Measurements from ENCODE around the gene CLEC1A.
"Not testable (repeated sequence)": the region's sequence is repeated elsewhere in the genome, so short reads cannot be mapped to it uniquely, and the experiment has no call there.

The CLEC1A gene

DNA sequence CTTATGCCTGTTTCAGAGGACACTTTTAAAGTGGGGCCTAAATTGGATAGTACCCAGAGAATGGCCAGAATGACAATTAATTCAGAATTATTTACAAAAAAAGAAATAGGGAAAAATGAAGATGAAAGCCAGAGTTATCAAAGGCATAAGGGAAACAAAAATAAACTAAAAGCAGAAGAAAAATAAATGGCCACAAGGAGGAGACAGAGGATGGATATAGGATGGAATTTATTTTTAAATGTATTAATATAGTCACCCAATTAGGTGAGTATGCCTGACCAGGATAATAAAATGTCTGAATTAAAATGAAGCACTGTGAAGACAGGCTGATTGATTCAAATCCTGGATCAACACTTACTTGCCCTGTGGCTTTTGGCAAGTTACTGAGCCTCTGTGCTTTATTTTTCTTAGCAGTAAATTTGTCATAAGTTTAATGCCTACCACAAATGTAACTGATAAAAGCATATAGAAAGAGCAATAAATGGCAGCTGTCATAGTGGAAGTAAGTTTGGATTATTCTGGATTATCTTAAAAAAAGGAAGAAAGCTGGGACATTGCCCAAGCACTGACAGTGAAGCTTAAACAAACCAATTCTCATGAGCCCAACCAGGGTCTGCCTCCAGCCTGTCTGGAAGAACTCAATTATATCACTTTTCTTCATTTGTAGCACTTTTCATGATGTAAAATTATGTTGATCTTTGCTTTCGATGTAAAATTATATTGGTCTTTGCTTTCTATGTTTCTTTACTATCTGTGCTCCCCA lies 64.8 kb downstream of the CLEC1A start:
- no peak for DNase-seq

DNA sequence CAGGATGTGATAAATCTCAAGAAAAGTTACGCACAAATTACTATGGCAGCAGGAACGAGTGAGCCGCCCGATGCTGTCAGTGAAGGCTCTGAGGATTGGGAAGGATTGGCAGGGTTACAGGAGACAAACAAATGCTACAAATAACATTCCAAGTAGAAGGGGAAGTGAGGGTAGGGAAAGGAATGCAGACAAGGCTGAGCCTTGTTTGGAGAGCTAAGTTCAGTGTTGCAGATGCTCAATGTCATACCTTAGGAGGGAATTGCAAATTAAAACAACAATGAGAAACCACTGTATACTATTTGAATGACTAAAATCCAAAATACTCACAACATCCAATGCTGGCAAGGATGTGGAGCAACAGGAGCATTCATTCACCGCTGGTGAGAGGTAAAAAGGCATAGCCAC lies 67.0 kb downstream of the CLEC1A start:
- DNase-seq: no peak

DNA sequence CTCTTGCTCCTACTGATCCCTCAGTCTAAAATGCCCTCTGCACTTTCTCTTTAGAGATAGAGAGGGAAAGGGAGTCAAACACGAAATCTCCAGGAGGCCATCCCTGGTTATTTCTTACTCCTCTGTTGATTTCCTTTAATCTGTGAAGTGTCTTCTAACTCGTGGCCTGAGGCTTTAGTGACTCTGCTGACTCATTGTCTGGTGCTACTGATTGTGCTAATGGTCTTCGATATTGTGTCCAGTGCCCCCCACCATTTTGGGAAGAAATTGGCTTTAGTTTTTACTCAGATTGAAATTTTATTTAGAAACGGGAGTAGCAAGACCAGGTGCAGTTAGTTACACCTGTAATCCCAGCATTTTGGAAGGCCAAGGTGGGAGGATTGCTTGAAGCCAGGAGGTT lies 67.5 kb downstream of the CLEC1A start:
- no peak for DNase-seq

DNA sequence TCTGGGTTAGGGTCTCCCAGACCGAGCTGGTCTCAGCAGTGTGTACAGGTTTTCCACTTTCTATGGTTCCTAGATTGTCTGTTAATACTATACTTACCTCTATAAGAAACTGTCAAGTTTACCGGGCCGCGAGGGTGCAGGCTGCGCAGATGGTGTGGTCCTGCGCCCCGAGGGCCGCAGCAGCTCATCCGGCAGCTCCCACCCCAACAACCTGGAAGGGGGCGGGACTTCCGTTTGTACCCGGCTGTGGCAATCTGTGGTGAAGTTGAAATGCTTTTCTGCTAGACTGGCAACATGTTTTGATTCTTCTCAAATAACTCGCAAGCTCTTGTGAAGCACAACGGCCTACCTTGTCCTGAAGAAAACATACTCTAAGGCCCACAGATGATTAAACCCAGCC lies 68.3 kb downstream of the CLEC1A start, which contains the start of gene CLEC9A:
CLEC9A (plus strand) TSS at position 237 of the 400 bp plus-strand sequence. CDS start 22,006 bp downstream, outside the sequence.
- DNase-seq: no peak

GRCh38 chr12:10027721-10028120 lies 71.1 kb downstream of the CLEC1A start:
- DNase-seq: no peak

DNA sequence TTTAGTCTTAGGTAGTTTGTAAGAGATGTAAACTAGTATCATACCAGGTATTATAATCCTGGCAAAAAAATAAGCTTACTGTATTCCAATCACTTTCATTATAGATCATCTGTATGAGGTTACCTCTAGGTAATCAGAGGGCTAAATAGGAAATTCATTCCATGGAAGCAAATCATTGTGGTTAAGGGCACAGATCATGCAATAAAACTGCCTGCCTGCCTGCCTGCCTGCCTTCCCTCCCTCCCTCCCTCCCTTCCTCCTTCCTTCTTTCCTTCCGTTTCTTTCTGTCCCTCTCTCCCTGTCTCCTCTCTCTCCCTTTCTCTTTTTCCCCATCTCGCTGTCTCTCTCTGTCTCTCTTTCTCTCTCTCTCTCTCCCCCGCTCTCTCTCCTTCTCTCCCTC lies 71.5 kb downstream of the CLEC1A start:
- no peak for DNase-seq

- not testable (repeated sequence) for DNase-seq
These were observed 72.1 kb downstream of the CLEC1A start for GRCh38 chr12:10026666-10027065.

GRCh38 chr12:10025236-10025635 lies 73.5 kb downstream of the CLEC1A start:
- no peak for DNase-seq

DNA sequence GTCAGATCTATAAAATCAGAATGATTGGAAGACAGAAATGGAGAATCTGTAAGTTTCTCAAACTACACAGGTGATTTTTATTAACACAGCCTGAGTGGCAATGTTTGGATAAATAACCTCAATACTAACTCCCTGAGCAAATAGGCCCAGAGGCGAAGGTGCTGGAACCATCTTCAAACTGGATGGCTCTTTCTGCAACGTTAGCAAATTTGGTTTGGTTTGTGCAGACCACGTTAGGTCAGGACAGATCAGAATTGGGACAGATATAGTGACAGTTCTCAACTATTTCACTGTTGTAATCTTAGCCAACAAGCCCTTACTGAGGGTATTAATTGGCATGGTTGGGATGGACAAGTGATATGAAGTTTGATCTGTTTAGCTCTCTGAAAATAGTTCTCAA lies 77.4 kb downstream of the CLEC1A start:
- DNase-seq: no peak
